SU-DHL-6 (cell line): ENCODE results near the gene PDZD7.
"Not testable (repeated sequence)": the region's sequence is repeated elsewhere in the genome, so short reads cannot be mapped to it uniquely, and the experiment has no call there.

Experiments
- H2AFZ ChIP-seq: fragments of 200-600 bp; sonication (generic); 2 replicates; pipeline ENCODE4 v1.6.1; 2014; ENCODE audit warnings: low read depth, mild to moderate bottlenecking, moderate library complexity, mixed read lengths, antibody characterized with exemption, low read length; ENCODE audit not compliant: severe bottlenecking
- H3F3A ChIP-seq: fragments of 200-600 bp; shearing (Covaris generic); 2 replicates; pipeline ENCODE4 v1.6.0; 2016; ENCODE audit warnings: antibody characterized with exemption, mild to moderate bottlenecking; ENCODE audit not compliant: insufficient read depth
- H3K27ac ChIP-seq: fragments of 200-600 bp; sonication (generic); 2 replicates; pipeline ENCODE4 v1.5.1; 2016; ENCODE audit warnings: low read depth, mild to moderate bottlenecking, low read length, moderate library complexity, mixed read lengths
- H3K27me3 ChIP-seq: fragments of 200-600 bp; sonication (generic), shearing (Covaris generic); 2 replicates; pipeline ENCODE4 v1.6.0; 2014; ENCODE audit warnings: mild to moderate bottlenecking, low read length
- H3K36me3 ChIP-seq: fragments of 200-600 bp; sonication (generic); 2 replicates; pipeline ENCODE4 v1.6.1; 2014; ENCODE audit warnings: mild to moderate bottlenecking, low read length, mixed read lengths
- H3K4me2 ChIP-seq: fragments of 300-600, 200-600 bp; shearing (Covaris generic), sonication (generic); 2 replicates; pipeline ENCODE4 v1.6.0; 2014; ENCODE audit warnings: low read length, low read depth, mild to moderate bottlenecking; ENCODE audit not compliant: poor library complexity, severe bottlenecking
- H3K4me3 ChIP-seq: fragments of 200-600 bp; sonication (generic); 2 replicates; pipeline ENCODE4 v1.5.1; 2014; ENCODE audit warnings: antibody characterized with exemption, low read length, mild to moderate bottlenecking, mixed read lengths; ENCODE audit not compliant: insufficient read depth, poor library complexity, severe bottlenecking
- H3K79me2 ChIP-seq: fragments of 200-600 bp; sonication (generic); 2 replicates; pipeline ENCODE4 v1.6.1; 2014; ENCODE audit warnings: mild to moderate bottlenecking, low read length, moderate library complexity; ENCODE audit not compliant: insufficient read depth
- H3K9ac ChIP-seq: fragments of 200-600 bp; sonication (generic); 2 replicates; pipeline ENCODE4 v1.7.0; 2014; ENCODE audit warnings: mild to moderate bottlenecking, low read length
- H3K9me2 ChIP-seq: fragments of 200-600 bp; sonication (generic); replicated peaks from 2 replicates; pipeline ENCODE4 v1.6.1; 2014; ENCODE audit warnings: low read length; ENCODE audit not compliant: insufficient read depth
- H3K9me3 ChIP-seq: fragments of 200-600 bp; sonication (generic); 2 replicates; pipeline ENCODE4 v1.6.1; 2014; ENCODE audit warnings: low read length, mixed read lengths; ENCODE audit not compliant: insufficient read depth
- H4K20me1 ChIP-seq: fragments of 200-600 bp; sonication (generic); 2 replicates; pipeline ENCODE4 v1.6.1; 2014; ENCODE audit warnings: low read depth, mild to moderate bottlenecking, antibody characterized with exemption, low read length, moderate library complexity, mixed read lengths
- CTCF ChIP-seq: fragments of 200-600 bp; sonication (generic); IDR thresholded peaks from one replicate; pipeline ENCODE4 v1.5.1; 2017; ENCODE audit warnings: antibody characterized with exemption, mild to moderate bottlenecking, low read length, moderate library complexity; ENCODE audit not compliant: insufficient read depth, poor library complexity, severe bottlenecking
- EZH2phosphoT487 ChIP-seq: fragments of 200-600 bp; sonication (generic), shearing (Covaris generic); conservative IDR thresholded peaks from 2 replicates; pipeline ENCODE4 v1.6.1; 2018; ENCODE audit warnings: mild to moderate bottlenecking, antibody characterized with exemption, low read length, moderate library complexity, mixed read lengths

PDZD7 gene

GRCh38 chr10:101036726-101037125 lies 5.8 kb upstream of the PDZD7 start:
- TF ChIP-seq EZH2phosphoT487 (no peak), CTCF (no peak)
- H3K9me2 ChIP-seq, result no peaks in the 10 kb centered on the region
- H3K36me3 ChIP-seq, result no peaks in the 10 kb centered on the region
- H4K20me1 ChIP-seq, result no peaks in the 10 kb centered on the region
- H3K27me3 ChIP-seq, result no peaks in the 10 kb centered on the region
- H3K79me2 ChIP-seq, result no peaks in the 10 kb centered on the region
- no peaks in the 10 kb centered on the region for H3K9me3 ChIP-seq
- no peak overlapping the region for H3K4me2 ChIP-seq
- H2AFZ ChIP-seq, result no peak overlapping the region
- H3K27ac ChIP-seq, result no peak overlapping the region
- H3F3A ChIP-seq, result peaks cover 4% of the 10 kb centered on the region; the same call in 1 of the 2 replicates
- H3K4me3 ChIP-seq, result no peak overlapping the region
- no peak overlapping the region for H3K9ac ChIP-seq

- Histone ChIP-seq H3K27ac (no peak overlapping the region), H3K9ac (no peak overlapping the region), H2AFZ (no peak overlapping the region), H3K27me3 (no peaks in the 10 kb centered on the region), H3K9me2 (no peaks in the 10 kb centered on the region), H3K36me3 (no peaks in the 10 kb centered on the region), H3K9me3 (no peaks in the 10 kb centered on the region), H3K4me2 (no peak overlapping the region), H3K79me2 (no peaks in the 10 kb centered on the region), H4K20me1 (no peaks in the 10 kb centered on the region), H3K4me3 (no peak overlapping the region), H3F3A (no peaks in the 10 kb centered on the region)
- no peak for TF ChIP-seq EZH2phosphoT487
- TF ChIP-seq CTCF, result no peak
Measured at GRCh38 chr10:101035916-101036702, 5.2 kb upstream of the PDZD7 start.

GRCh38 chr10:101035314-101035713 lies 4.4 kb upstream of the PDZD7 start:
- Histone ChIP-seq H3K9ac (no peak overlapping the region), H3K4me3 (no peak overlapping the region), H3K36me3 (no peaks in the 10 kb centered on the region), H3K4me2 (no peak overlapping the region), H3K27ac (no peak overlapping the region), H3K79me2 (no peaks in the 10 kb centered on the region), H2AFZ (no peak overlapping the region), H3K9me3 (no peaks in the 10 kb centered on the region), H3K27me3 (no peaks in the 10 kb centered on the region), H3F3A (no peaks in the 10 kb centered on the region), H3K9me2 (no peaks in the 10 kb centered on the region), H4K20me1 (no peaks in the 10 kb centered on the region)
- TF ChIP-seq EZH2phosphoT487 (no peak), CTCF (no peak)

- H3K79me2 ChIP-seq, H3K9me2 ChIP-seq, H3K9ac ChIP-seq, H3K4me3 ChIP-seq, H3K36me3 ChIP-seq, H3K9me3 ChIP-seq, H3F3A ChIP-seq, H2AFZ ChIP-seq, H3K27me3 ChIP-seq, H3K27ac ChIP-seq, H4K20me1 ChIP-seq, H3K4me2 ChIP-seq: not testable (repeated sequence)
Measured at GRCh38 chr10:101034404-101034803, 3.5 kb upstream of the PDZD7 start.
